ENCODE data around the gene IFIT3.
"Not testable (repeated sequence)": the region's sequence is repeated elsewhere in the genome, so short reads cannot be mapped to it uniquely, and the experiment has no call there.

The IFIT3 gene, protein sequence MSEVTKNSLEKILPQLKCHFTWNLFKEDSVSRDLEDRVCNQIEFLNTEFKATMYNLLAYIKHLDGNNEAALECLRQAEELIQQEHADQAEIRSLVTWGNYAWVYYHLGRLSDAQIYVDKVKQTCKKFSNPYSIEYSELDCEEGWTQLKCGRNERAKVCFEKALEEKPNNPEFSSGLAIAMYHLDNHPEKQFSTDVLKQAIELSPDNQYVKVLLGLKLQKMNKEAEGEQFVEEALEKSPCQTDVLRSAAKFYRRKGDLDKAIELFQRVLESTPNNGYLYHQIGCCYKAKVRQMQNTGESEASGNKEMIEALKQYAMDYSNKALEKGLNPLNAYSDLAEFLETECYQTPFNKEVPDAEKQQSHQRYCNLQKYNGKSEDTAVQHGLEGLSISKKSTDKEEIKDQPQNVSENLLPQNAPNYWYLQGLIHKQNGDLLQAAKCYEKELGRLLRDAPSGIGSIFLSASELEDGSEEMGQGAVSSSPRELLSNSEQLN

DNA sequence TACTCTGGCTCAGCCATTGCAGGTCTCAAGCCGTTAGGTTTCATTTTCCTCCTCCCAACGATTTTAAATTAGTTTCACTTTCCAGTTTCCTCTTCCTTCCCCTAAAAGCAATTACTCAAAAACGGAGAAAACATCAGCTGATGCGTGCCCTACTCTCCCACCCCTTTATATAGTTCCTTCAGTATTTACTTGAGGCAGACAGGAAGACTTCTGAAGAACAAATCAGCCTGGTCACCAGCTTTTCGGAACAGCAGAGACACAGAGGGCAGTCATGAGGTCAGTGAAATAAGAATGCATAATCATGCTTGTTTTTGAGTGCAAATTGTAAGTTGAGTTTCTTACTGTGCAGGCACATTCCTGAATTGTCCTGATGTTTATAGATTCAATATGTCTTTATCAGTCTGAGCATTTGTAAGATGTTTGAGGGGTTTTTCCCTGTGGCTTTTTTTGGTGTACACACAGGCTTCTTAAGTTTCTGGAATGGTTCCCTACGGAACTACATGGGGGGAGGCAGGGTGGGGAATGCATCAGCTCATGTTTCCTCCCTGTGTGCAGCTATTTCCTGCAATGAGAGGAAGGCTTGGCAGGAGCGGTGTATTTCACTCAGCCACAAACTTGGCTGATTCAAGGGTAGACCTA is at the start of gene IFIT3:
Gene IFIT3, plus strand, starts transcription at position 195 of the 639 bp plus-strand sequence. Its CDS starts 77 bp downstream, at position 272.
- DNase-seq (ENCODE audit: low spot score) = peak; percentile 95

DNA sequence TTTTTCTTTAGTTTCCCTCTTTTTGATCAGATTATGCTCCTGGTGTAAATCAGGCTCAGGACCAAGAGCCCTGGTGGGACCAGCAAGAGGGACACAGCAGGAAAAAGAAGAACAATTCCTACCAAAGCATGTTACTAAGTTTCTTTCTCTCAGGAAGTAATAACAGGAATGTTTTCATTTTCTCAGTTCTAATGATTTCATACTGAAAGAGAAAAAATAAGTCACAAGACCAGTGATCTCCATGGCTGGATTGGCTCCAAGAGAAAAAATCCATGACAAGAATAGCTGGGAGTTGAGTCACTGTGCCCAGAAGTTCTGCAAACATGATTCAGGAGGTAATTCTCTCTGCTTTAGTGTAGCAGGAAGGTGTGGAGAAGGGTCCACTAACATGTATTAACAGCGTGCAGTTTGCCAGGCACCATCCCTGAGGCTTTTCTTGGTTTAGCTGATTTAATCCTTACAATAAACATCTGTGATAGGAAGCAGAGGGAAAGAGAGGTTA is 49.7 kb upstream of the IFIT3 start:
- peak; percentile 78 for DNase-seq (ENCODE audit: low spot score)

DNA sequence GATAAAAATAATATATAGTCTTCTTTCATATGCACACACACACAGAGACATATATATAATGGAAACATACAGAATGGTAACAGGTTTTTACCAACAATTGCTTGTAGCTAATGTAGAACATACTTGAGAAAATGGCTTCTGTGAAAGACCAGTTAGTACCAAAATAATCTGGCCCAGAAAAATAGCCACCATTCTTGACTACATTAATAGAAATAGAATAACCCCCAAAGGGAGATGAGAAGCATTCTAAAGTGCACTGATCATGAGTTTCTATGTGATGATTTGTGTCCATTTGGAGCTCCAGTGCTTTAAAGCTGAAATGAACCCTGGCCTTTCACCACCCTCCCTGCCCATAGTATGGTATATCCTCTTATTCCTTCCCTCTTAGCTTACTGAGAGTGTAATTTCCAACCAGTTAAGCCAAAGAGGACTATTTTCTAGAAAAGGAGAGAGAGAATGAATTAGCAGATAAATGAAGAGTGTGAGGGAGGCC is 48.9 kb upstream of the IFIT3 start:
- peak; percentile 5 for DNase-seq (ENCODE audit: low spot score)

DNA sequence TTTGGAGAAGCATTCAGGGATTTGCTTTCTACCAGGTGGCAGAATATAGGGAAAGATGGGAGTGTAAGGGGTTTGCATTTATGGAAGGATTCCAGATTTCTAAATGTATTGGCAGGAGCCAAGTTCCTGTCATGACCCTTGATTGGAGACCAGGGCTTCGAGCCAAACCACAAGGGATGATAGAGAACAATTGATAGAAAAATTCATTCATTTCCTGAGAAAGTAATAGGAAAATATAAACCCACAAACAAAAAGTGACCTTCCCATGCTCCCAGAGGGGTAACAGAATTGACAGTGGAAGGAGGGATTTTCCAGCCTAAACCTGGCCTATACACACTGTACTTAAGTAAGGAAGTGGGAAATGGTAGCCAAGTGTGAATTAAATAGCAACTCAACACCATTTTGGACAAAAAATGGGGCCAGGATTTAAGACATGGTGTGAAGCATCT is 48.4 kb upstream of the IFIT3 start:
- DNase-seq (ENCODE audit: low spot score) = no peak

DNA sequence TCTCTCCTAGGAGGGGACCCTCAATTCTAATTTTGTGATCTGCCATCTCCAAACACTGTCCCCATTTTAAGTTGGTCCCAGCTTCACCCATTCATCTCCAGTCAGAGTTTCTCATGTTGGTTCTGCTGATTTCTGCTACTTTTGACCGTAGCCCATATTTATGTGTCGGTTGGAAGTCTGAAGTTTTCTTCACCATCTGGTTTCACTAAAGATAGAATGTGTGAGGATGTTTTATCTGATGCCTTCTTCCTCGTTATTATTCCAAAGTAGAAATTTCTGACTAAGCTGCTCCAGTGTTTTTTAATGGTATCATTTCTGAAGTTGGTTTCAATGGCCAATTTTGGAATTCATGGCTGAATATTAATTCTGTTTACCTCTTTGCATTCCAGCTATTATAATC is 47.3 kb upstream of the IFIT3 start:
- no peak for DNase-seq (ENCODE audit: low spot score)

DNA sequence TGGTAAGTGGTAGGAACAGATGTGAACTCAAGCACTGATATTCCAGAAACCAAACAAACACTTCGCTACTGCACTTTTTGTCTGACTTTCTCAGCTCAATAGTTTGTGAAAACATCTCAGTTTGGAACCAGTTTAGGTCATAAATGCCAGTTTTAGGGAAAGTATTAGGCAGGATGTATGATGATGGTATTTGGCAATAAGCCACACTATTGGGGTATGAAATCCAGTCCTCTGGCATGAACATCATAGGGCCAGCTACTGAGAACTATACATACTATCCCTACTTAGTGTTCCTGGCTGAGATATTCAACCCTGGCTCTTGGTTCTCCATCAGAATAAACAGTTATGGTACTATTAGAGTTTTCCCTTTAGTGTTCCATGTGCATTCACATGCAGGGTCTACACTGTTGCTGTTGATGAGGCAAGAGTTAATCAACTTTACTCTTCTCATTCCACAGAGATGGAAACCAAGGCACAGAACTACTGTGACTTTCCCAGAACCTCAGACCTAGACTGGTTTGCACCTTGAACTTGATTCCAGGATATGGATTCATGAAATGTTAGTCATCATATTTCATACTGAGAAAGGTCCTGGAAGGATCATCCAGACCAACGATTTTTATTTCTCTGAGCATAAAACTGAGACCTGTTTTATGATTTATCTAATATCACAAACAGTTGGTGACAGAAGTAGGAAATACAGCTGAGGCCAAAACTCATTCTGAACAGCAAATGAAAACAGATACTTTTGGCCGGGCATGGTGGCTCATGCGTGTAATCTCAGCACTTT is 46.0 kb upstream of the IFIT3 start:
- peak; percentile 1 for DNase-seq (ENCODE audit: low spot score)

DNA sequence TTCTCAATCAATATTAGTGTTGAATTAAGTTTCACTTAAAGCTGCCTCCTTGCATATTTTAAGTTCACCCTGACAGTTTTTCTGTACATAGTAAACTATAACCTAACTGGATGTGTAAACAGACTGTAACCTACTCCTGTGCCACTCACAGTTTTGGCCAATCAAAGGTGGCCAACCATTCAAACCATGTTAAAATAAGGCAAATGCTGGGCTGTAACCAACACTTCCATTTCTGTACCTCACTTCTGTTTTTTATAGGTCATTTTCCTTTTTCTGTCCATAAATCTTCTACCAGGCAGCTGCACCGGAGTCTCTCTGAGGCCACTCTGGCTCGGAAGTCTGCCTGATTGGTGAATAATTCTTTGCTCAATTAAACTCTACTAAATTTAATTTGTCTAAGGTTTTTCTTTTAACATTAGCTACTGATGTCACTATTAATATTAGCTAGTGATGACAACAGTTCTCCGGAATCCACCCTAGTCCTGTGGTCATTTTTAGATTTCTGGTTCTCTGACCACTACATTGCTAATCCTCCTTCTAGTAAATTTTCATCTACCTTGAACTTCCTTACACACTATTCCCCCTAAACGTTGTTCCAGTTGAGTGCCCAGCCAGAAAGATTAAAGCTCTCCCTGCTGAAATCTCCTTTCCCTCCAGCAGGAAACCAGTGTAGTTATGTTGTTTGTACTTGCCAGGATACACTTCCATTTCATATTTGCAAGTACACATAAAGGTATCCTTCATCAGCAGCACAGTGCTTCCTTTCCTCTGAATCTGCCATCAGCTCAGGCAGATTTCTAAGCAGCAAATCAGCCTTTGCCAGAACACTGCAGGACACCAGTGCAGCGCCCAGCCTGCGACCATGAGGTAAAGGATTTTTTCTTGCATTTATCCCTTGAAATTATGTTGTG is 44.5 kb upstream of the IFIT3 start:
- DNase-seq (ENCODE audit: low spot score) = no peak

DNA sequence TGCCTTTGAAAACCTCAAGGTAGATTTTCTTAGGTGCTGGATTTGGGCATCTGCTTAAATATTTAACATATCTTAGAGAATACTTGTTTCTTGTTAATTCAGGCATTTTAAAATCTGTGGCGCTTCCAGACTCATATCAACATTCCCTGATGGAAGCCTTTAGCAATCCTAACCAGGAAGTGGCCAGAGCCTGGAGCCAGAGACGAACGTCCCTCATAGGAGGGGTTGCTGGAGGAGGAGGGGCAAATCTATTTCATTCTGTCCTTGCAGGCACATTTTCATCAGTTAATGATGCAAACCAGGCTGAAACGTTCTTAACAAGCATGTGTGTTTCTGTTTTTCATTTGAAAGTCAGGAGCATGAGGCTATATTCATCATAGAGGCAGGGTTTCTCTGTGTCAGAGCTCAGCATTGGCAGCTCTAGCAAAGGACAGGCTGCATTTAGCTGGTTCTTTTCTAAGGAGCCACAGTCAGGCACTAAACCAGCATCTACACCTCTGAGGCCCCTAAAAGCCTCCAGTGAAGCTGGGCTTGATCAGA is 43.8 kb upstream of the IFIT3 start:
- DNase-seq (ENCODE audit: low spot score) = peak; percentile 83

DNA sequence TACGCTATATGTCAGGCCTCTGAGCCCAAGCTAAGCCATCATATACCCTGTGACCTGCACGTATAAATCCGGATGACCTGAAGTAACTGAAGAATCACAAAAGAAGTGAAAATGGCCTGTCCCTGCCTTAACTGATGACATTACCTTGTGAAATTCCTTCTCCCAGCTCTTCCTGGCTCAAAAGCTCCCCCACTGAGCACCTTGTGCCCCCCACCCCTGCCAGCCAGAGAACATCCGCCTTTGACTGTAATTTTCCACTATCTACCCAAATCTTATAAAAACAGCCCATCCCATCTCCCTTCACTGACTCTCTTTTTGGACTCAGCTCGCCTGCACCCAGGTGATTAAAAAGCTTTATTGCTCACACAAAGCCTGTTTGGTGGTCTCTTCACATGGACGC is 43.1 kb upstream of the IFIT3 start:
- DNase-seq (ENCODE audit: low spot score) = not testable (repeated sequence)

DNA sequence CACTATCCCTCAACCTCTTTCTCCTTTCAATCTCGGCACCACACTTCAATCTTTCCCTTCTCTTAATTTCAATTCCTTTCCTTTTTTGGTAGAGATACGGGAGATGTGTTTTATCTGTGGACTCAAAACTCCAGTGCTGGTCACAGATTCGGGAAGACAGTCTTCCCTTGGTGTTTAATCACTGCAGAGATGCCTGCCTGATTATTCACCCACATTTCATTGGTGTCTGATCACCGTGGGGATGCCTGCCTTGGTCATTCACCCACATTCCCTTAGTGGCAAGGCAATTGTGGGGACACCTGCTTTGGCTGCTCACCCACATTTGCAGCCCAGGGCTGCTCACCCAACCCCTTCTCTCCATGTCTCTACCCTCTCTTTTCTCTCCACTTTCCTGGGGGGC is 42.5 kb upstream of the IFIT3 start:
- DNase-seq (ENCODE audit: low spot score) = not testable (repeated sequence)

DNA sequence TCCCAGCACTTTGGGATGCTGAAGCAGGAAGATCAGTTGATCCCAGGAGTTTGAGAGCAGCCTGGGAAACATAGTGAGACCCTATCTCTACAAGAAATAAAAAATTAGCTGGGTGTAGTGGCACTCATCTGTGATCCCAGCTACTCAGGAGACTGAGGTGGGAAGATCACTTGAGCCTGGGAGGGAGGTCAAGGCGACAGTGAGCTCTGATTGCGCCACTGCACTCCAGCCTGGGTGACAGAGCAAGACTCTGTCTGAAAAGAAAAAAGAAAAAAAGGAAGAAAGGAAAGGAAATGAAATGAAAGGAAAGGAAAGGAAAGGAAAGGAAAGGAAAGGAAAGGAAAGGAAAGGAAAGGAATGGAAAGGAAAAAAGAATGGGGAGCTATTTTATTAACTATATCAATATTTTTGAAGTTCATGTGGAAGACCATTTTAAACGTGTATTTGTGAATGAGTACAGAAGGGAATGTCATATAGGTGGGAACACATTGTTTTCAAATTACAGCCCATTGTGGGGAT is 33.0 kb upstream of the IFIT3 start:
- DNase-seq (ENCODE audit: low spot score) = no peak

DNA sequence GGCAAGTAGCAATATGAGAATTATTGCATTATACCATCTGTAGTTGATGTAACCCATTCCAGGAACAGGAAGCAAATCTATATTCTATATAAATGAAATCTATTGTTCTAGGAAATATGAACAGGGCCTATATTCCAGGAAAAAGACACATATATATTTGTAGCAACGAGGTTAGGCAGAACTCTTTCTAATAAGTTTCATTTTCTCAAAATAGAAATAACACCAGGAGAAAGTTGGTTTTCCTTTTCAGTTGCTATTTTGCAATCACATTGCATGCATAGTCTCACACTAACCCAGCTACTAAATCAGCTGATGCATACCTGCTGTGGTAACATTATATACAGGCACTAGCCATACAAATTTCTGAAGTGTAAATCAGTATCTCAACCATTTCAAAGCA is 32.2 kb upstream of the IFIT3 start:
- peak; percentile 25 for DNase-seq (ENCODE audit: low spot score)

DNA sequence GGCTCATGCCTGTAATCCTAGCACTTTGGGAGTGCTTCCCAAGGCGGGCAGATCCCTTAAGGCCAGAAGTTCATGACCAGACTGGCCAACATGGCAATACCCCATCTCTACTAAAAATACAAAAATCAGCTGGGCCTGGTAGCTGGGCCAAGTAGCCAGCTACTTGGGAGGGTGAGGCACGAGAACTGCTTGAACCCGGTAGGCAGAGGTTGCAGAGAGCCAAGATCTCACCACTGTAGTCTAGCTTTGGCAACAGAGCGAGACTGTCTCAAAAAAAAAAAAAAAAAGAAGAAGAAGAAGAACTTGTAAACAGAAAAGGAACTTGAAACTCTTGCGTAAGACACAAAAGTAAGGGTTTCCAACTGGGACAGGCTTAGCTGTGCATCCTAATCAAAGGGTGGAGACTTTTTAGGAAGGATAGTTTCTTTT is 31.6 kb upstream of the IFIT3 start:
- peak; percentile 80 for DNase-seq (ENCODE audit: low spot score)

DNA sequence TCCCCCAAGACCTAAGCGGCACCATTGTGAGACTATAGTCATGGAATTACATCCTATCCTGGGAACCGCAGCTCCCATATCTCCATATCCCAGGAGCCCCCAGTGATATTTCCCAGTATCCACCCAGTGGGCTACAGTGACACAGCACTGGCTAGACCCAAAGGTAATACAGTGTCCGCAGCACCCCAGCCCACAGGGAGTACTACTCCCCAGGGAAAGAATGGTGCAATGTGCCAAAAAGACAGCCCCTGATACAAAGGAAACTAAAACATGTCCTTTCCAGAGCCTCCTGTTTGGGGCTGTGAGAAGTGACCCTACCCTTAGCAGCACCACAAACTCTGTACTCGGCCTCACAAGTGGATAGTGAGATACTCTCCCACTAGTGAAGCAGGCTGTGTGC is 30.4 kb upstream of the IFIT3 start:
- no peak for DNase-seq (ENCODE audit: low spot score)

DNA sequence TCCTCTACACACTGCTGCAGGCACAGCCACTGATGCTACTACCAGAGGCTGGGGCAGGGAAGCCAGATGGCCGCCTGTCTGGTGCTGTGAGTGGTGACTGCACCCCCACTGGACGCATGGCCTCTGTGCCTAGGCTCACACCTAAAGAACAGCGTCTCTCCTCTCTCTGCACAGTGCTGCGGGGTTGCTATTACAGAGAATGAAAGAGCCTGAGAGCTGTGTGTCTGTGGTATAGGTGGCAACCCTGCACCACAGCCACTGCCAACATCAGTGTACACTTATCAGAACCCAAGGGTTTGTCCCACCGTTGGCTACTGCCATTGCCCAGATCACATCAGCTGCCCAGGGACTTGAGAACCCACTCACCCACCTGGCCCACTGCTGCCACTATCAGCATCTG is 30.0 kb upstream of the IFIT3 start:
- DNase-seq (ENCODE audit: low spot score) = no peak

DNA sequence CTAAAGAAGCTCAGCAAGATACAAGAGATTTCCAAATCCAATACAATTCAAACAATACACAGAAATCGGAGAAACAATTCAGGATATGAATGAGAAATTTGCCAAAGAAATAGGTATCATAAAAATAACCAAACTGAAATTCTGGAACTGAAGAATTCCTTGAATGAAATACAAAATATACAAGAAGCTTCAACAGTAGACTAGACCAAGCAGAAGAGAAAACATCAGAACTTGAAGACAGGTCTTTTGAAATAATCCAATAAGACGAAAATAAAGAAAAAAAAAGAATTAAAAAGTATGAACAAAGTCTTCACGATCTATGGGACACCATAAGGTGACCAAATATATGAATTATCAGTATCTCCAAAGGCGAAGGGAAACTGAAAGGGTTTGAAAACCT is 28.8 kb upstream of the IFIT3 start:
- no peak for DNase-seq (ENCODE audit: low spot score)

DNA sequence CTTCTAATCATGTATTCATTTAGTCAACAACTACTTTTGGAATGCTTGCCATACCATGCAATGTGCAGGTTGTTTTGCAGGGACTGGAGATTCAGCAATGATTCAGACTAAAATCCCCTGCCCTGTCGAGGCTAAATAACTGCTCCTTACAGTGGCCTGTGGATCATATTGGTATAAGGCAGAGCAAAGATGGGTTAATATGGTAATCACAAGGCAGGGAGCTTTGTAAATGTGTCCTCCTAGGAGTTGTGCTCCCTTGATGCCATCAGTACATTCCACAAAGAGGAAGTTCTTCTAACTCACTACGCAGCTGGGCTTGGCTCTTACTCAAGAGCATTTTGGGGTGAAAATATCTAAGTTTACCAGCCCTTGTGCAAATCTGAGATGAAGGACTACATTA is 26.6 kb upstream of the IFIT3 start:
- peak; percentile 85 for DNase-seq (ENCODE audit: low spot score)

DNA sequence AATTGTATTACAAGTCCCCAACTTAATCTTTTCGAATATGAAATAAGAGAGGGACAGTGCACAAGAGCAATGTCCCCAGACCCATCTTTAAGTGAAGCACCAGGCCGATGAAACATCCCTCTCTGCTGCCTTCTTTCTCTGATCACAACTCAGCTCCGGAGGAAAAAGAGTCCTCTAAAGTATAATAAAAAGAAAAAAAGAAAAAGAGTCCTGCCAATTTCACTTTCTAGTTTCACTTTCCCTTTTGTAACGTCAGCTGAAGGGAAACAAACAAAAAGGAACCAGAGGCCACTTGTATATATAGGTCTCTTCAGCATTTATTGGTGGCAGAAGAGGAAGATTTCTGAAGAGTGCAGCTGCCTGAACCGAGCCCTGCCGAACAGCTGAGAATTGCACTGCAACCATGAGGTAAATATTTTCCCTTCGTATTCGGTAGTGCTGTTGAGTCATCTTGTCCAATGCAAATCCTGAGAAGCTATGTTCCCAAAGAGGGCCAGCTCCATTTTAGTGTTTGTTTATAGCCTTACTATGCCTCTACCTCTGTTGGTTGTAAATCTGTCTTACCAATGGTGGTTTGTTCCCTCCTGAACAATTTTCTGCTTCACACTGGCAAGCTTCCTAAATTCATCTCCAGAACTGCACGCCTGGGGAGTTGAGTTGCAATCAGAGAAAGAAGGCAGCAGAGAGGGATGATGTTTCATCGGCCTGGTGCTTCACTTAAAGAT is 25.9 kb upstream of the IFIT3 start, which contains the start of gene IFIT2:
Gene IFIT2, plus strand, starts transcription at position 326 of the 725 bp plus-strand sequence. Its CDS starts 78 bp downstream, at position 404.
- DNase-seq (ENCODE audit: low spot score) = peak; percentile 92

DNA sequence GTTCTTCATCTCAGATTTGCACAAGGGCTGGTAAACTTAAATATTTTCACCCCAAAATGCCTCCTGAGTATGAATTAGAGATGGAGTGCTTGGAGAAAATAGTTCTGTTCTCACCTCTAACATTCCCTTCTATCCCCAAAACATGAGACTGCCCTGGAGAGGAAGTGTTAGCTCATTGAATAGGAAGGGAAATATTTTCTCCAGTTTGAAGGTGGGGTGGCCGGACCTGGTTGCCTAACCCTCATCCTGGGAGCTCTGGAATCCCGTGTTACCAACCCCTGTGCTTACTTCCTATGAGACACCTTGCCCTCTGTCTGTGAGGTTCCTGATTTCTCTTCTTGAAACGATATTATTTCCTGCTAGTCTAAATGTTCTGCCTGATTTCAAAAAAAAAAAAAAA is 25.2 kb upstream of the IFIT3 start:
- DNase-seq (ENCODE audit: low spot score) = peak; percentile 59

DNA sequence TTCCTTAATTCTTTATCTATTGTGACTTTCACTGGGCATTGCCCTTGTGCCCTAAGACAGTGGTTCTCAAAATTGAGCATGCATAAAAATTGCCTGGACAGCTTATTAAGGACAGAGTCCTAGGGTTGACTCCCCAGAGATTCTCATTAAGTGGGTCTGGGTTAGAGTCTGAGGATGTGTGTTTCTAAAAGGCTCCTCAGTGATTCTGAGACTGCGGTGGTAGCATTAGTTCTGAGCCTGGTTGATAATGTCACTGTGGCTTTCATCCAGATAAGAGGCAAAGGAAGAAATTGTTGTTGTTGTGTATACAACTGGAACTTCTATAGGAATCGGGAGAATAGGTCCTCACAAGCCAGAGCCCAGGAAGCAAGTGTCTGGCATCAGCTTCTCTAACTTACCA is 24.6 kb upstream of the IFIT3 start:
- DNase-seq (ENCODE audit: low spot score) = peak; percentile 72
